Endothelial cell of hepatic sinusoid (primary cell): ENCODE results near the gene ITFG1.
"Not testable (repeated sequence)": the region's sequence is repeated elsewhere in the genome, so short reads cannot be mapped to it uniquely, and the experiment has no call there.

Source experiments
- in situ Hi-C: cut with HindIII; loops from 2 replicates; pipeline ENCODE4 v1.10.0; 2017; ENCODE audit warnings: low sequenced_read_pairs

Gene ITFG1

DNA sequence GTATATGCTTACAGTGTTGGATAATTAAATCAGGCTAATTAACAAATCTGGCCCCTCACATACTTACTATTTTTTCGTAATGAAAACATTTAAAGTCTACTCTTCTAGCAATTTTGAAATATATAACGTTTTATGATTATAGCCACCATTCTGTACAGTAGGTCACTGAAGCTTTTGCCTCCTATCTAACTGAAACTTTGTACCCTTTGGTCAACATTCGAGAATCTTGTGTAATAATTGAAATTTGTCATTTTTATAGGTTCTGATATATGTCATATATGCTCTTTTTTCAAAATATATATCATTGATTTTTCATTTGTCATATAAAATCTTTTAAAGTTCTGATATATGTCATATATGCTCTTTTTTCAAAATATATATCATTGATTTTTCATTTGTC is 12.9 kb upstream of the ITFG1 start:
- in situ Hi-C loops: no loop called here

DNA sequence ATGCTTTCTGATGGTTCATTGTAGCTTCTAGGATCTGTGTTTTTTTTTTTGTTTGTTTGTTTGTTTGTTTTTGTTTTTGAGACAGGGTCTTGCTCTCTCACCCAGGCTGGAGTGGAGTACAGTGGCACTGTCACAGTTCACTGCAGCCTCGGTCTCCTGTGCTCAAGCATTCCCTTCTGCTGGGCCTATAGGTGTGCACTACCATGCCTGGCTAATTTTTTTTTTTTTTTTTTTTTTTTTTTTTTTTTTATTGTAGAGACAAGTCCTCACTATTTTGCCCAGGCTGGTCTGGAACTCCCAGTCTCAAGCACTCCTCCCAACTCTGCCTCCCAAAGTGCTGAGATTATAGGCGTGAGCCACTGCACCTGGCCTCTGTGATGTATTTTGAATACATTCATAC is 12.1 kb upstream of the ITFG1 start:
- in situ Hi-C loops: not testable (repeated sequence)

DNA sequence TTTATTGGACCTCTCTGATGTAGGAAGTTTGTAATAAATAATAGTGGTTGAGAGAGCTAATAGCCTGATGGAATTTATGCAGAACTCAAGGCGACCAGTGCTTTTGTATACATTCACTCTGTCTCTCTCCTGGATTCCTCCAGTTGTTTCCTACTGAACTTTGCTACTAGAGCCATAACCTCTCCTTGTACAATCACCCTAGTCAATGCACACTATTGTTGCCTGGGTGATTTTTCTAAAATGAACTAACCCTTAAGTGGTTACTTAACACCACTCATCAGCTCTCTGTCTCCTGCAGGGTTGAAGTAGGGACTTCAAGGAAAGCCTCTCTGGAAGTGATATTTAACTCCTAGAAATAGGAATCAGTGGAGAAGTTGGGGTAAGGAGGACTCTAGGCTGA is 9.9 kb upstream of the ITFG1 start:
- in situ Hi-C loops: no loop called here

DNA sequence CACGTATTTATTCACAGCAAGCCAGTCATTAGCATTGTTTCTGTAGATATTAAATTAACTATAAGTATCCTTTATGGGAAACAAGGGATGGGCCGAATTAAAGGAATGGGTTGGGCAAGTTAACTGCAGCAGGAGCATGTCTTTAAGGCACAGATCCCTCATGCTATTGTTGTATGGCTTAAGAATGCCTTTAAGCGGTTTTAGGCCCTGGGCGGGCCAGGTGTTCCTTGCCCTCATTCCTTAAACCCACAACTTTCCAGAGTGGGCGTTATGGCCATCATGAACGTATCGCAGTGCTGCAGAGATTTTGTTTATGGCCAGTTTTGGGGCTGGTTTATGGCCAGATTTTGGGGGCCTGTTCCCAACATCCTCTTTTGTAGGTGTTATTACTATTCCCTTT is 9.3 kb upstream of the ITFG1 start:
- in situ Hi-C loops: no loop called here

DNA sequence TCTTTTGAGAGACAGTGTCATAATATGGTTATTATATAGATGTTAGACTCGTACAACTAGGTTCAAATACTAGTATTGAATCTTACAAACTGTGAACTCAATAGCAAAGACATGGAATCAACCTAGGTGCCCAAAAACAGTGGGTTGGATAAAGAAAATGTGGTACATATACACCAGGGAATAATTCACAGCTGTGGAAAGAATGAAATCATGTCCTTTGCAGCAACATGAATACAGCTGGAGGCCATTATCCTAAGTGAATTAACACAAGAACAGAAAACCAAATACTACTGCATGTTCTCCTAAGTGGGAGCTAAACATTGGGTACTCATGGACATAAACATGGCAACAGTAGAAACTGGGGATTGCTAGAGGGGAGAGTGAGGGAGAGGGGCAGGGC is 8.4 kb upstream of the ITFG1 start:
- in situ Hi-C loops: no loop called here

DNA sequence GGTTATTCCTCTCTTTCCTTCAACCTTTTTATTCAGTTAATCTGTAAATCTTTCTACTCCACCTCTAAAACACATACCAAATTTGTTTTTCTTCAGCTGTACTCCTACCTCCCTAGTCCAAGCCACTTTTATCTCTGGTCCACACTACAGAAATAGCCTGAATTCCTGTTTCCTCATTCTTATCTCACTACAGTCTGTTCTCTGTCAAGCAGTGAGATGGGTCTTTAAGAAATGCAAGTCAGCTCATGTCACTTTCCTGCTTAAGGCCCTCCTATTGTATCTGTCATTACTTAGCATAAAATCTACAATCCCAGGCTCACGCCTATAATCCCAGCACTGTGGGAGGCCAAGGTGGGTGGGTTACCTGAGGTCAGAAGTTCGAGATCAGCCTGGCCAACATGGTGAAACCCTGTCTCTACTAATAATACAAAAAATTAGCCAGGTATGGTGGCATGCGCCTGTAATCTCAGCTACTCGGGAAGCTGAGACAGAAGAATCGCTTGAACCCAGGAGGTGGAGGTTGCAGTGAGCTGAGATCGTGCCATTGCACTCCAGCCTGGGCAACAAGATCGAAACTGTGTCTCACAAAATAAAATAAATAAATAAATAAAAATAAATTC is 7.3 kb upstream of the ITFG1 start:
- in situ Hi-C loops: not testable (repeated sequence)

DNA sequence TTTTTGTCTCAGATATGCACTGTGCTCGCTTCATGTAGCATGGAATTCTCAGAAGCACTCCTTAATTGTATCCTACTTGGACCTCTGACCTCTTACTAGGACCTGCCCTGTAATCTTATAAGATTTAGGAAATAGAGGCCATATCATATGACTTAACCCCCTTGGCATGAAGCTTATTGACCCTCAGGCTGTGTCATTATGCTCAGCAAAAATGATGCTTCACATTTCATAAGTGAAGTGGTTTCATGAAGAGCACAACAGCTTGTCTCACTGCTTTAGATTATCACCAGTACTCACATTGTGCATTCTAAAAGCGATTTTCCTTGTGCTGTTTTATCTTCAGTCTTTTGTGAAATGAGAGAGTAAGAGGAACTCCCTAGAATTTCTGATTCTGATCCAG is 6.6 kb upstream of the ITFG1 start:
- in situ Hi-C loops: no loop called here

DNA sequence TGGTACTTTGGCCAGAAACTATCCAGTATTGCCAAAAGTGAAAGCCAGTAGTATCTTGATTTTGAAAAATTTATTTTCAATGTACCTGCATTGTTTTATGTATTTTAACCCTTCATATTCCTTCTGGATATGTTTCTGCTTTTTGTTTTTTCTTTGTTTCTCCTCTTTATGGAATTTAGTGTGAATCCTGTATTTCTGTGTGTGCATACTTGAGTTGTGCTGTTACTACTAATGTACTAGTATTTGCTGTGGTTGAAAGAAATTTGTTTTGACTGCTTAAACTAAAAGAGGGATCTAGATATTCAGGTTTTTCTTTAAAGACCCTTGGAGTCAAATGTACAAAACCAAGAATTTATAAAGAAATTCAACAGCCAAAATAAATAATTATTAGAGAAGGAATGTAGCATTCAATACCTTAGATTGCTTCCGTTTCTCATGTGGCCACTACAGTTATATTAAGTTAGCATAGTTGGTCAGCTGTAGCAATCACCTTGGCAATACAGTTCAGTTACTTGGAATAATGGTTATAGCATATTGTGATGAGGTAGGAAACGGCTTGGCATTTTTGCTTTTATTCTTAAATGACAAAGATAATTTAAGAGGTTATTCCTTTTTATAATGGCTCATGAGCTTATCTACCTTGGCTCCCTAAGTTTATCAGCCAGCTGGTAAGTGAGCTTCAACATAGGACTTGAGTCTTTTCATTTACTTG is 5.2 kb upstream of the ITFG1 start:
- in situ Hi-C loops: no loop called here

DNA sequence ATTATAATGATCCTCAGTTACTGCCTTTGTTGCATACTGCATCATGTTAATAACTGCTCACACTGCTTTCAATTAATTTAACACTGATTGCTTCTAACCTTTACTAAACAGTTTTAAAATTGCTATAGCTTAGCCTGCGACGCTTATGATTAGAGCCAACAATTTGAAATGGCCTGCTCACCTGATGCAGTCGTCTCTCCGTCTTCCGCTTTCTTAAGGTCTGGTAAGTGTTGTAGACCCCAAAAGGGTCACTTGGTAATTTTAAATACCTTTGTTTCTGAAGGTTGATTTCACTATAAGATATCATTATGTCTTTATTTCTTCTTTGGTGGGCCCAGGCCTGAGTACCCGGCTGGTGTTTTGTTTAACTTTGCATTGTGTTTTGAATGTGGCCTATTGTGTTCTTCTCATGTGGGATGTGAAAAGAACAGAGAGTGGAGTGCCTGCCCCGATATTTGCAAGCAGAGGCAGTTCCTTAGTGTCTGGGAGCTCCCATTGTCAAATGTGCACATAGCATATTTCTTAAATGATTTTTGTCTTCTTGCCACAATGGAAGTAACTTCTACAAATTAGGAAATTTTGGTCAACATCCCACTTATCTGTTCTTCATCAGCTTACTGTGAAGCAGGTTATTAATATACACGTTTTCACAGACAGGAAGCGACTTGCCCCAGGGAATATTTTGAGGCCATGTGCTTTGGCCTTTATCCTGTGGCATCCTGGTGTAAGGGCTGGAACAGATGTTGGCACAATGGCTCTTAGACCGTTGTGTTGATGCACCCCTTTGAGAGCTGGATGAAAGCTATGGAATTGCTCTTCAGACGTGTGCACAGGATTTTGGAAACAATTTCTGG is 3.1 kb upstream of the ITFG1 start:
- in situ Hi-C loops: no loop called here

DNA sequence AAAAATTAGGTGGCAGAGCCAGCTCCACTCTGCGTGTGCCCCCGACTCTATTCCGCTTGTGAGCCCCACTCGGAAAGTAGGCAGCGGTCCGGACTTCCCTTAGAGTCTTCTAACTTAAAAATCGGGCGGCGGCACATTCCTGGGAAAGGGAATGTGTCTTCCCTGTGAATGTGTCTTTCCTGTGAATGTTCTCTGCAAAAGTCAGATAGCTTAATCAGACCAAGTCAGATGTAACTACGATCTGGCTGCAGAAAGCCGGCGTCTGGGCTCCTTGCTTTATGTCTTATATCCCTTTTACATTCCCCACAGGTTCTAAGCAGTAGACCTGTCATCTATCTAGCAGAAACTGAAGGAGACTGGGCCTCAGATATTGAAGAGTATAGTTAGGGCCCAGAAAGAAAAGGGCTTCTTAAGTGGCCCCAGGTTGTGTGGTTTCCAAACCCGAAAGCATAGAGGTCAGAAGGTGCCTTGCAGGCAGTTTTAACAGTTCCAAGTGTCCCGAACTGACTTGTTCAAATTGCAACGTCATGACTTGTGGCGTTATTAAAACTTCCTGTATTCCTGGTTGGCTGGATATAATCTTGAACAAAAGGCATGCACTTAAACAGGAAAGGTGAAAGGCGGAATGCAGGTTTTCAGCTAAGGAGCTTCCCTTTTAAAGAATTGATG is 869 bp upstream of the ITFG1 start:
- in situ Hi-C loops: no loop called here

DNA sequence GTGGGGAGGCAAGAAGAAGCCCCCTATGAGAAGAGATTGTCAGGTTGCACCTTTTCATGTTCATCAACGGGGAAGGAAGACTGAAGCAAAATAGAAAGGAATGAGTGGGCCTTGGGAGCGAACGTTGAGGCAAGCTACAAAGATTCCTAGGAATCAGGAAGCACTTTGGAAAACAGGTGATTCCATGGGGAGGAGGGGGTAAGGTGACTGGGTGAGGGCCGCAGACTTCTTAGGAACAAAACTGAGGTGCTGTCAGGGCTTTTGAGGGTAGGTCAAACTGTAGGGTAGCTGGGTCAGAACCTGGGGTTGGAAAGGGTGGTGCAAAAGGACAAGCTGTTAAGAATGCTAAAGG is 528 bp downstream of the ITFG1 start:
- in situ Hi-C loops: no loop called here

DNA sequence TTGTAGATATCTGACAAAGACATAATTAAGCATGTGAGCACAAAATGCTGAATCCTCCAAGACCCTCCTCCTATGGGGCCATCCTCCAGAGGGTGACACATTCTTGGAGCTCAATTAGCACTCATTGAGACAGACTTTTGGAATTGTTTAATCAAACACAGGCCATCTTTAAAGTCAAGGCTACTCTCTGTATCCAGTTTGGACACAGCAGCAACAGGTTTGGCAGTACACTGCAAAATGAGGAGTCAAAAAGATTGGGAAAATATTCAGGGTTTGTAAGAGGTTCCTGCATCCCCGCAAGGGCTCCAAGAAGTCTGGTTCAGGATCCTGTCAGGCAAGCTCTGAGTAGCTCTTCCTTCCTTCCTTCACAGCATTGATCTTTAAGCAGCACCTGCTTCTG is 1.3 kb downstream of the ITFG1 start:
- in situ Hi-C loops: no loop called here

DNA sequence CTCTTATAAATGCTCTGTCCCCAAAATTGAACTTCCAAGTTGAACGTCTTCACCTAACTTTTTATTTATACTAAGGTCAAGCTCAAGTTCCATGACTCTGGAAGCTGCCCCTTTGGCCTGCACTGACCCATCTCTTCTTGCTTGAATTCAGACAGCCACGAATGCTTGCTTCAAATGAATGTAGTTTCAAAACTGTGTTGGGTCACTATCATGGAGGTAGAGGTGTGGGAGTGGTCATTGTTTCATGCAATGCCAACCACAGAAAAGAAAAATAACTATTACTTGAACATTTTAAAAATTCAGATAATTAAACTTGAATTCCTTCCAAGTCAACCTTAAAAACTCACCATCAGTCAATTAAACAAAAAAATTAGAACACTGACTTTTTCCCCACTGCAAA is 2.5 kb downstream of the ITFG1 start:
- in situ Hi-C loops: no loop called here

DNA sequence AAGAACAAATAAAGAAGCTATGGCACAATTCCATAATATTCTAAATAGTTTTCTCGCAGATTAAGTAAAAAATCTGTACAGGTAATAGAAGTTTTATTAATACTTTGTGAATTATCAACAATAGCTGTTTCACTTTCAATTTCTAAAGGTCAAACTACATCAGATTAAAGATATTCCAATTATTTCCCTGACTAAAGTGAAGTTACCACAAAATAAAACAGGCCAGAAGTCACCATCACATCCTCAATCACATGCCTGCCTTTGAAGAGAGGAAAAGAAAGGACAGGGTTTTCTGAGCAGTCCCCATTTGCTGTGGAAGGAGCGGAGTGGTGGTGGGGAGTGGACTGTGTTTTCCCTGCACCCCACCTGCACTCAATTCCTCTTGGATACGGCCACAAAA is 11.1 kb downstream of the ITFG1 start:
- in situ Hi-C loops: no loop called here

DNA sequence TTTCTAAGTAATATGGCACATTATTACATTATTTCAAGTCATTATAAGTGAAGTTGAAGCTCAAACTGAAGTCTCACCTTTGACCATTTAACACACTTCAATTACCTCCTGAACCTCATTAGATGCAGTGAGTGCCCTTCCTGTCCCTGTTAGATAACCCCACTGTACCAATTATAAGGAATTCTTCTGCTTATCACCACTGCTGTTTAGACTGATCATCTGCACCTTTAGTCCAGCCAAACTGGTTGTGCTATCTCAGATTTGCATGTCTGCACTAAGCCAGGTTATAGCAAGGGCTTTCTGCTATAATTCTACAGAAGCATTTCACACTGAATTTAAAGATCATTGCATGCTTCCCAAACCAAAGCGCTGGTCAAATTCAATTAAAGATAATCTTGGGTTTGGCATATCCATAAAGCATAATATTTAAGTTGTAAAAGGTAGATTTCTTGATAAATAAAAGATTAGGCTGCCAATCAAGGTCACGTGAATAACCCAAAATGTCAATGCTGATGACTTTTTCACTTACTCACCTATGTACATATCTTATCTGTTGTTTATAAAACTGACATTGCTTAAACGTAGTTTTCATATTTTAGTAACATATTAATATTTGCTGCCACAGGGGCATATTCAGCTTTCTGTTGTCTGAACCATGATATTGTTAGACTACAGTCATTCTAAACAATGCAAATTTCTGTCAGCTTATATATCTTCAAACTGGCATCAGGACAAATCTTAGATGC is 11.9 kb downstream of the ITFG1 start:
- in situ Hi-C loops: no loop called here

DNA sequence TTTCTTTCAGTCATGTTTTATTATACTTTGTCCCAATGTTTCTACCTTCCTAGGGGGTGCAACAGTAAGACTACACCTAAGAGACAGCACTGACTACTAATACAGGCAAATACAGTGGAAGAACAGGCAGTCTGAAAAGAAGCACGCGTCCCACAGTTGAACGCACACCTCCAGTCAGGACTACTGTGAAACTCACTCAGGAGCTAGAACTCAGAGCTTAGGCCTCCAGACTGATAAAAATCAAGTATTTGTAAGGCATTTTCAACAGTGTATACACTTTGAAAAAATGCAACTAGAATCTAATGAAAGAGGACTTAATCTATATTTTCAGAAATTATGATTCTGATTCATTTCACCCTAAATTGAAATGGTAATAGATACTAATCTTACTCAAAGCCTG is 14.4 kb downstream of the ITFG1 start:
- in situ Hi-C loops: no loop called here

DNA sequence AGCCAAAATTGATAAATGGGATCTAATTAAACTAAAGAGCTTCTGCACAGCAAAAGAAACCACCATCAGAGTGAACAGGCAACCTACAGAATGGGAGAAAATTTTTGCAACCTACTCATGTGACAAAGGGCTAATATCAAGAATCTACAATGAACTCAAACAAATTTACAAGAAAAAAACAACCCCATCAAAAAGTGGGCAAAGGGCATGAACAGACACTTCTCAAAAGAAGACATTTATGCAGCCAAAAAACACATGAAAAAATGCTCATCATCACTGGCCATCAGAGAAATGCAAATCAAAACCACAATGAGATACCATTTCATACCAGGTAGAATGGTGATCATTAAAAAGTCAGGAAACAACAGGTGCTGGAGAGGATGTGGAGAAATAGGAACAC is 18.0 kb downstream of the ITFG1 start:
- in situ Hi-C loops: not testable (repeated sequence)

DNA sequence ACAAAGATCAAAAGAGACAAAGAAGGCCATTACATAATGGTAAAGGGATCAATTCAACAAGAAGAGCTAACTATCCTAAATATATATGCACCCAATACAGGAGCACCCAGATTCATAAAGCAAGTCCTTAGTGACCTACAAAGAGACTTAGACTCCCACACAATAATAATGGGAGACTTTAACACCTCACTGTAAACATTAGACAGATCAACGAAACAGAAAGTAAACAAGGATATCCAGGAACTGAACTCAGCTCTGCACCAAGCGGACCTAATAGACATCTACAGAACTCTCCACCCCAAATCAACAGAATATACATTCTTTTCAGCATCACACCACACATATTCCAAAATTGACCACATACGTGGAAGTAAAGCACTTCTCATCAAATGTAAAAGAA is 20.8 kb downstream of the ITFG1 start:
- in situ Hi-C loops: not testable (repeated sequence)

DNA sequence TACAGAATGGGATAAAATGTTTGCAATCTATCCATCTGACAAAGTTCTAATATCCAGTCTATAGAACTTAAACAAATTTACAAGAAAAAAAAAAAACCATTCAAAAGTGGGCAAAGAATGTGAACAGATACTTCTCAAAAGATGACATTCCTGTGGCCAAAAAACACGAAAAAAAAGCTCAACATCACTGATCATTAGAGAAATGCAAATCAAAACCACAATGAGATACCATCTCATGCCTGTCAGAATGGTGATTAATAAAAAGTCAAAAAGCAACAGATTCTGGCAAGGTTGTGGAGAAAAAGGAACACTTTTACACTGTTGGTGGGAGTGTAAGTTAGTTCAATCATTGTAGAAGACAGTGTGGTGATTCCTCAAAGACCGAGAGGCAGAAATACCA is 26.6 kb downstream of the ITFG1 start:
- in situ Hi-C loops: not testable (repeated sequence)

DNA sequence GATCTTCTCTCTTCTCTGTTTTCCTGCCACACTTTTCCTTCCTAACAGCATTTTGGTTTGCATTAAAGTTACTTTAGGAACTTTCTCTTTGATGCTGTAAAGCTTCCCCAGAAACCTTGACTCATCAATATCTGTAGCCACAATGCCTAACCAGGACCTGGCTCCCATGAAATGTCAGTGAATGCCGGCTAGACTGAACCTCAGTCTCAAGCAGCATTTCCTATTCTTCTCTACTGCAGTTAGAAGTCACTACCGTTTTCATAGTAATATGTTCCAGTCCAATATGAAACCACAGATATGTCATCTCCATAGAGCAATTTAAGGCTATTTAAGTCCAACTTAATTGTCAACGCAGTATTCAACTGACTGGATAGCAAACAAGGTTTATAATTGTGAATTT is 28.9 kb downstream of the ITFG1 start:
- in situ Hi-C loops: no loop called here

DNA sequence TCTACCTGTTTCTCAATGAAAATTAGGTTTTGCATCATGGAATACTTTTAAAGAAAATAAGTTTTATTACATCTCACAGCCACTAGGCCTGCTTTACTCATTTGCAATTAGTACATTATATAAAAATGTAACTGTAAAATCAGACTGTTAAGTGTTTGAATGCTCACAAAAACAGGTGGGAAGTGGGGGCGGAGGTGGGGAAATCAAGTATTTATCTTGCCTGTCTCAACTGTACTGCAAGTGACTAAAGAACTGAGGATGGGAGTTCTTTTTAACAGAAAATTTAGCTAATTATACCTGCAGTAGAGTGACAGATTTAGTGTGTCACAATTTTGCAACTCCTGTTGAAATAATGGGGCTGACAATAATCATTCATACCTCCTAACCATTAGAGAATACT is 34.1 kb downstream of the ITFG1 start:
- in situ Hi-C loops: no loop called here
